HuH-7.5 (cell line): ENCODE data around the gene PEPD.

ENCODE experiments used
- DNase-seq: peaks from one replicate; pipeline ENCODE4 v3.0.0; 2011; ENCODE audit warnings: low spot score

The PEPD gene

GRCh38 chr19:33437821-33438671 lies 83.5 kb downstream of the PEPD start:
- DNase-seq = no peak

- no peak for DNase-seq
These were observed 84.2 kb downstream of the PEPD start for GRCh38 chr19:33437393-33437820.

GRCh38 chr19:33436360-33437345 lies 84.9 kb downstream of the PEPD start:
- DNase-seq = no peak

- DNase-seq = no peak
These were observed 85.8 kb downstream of the PEPD start for GRCh38 chr19:33435706-33436359.

- DNase-seq = no peak
These were observed 86.5 kb downstream of the PEPD start for GRCh38 chr19:33434886-33435705.

GRCh38 chr19:33434069-33434885 lies 87.3 kb downstream of the PEPD start:
- no peak for DNase-seq

GRCh38 chr19:33432446-33433170 lies 89.0 kb downstream of the PEPD start:
- DNase-seq = no peak

GRCh38 chr19:33432015-33432414 lies 89.6 kb downstream of the PEPD start:
- DNase-seq = no peak

GRCh38 chr19:33430674-33431277 lies 90.8 kb downstream of the PEPD start:
- peak; percentile 89 for DNase-seq

GRCh38 chr19:33429891-33430673 lies 91.5 kb downstream of the PEPD start:
- no peak for DNase-seq

GRCh38 chr19:33428627-33429125 lies 92.9 kb downstream of the PEPD start:
- DNase-seq = no peak

GRCh38 chr19:33427801-33428626 lies 93.6 kb downstream of the PEPD start:
- DNase-seq = no peak

GRCh38 chr19:33426621-33427361 lies 94.8 kb downstream of the PEPD start:
- no peak for DNase-seq

- DNase-seq = no peak
These were observed 97.4 kb downstream of the PEPD start for GRCh38 chr19:33424181-33424580.

- DNase-seq = no peak
These were observed 99.0 kb downstream of the PEPD start for GRCh38 chr19:33422369-33423180.

GRCh38 chr19:33421368-33421767 lies 100.2 kb downstream of the PEPD start:
- no peak for DNase-seq
